Uterus (tissue), 4 donors: ENCODE results near the gene NRG3. TPM values are rescaled to one million over a fixed set of nuclear protein-coding genes. Genes with fewer than 3 reads are reported as not detected.

Experiments used
- DNase-seq, 2 donors: peaks; one replicate each; pipeline ENCODE4 v3.0.0-alpha.2; 2019 to 2020
- H3K27ac ChIP-seq, 2 donors: fragments of 200-600 bp; sonication (generic); 1 replicate in 1 of 2; 2 replicates in 1 of 2; pipeline ENCODE4 v1.5.1; 2016 to 2018
- H3K27me3 ChIP-seq, 2 donors: fragments of 200-600 bp; sonication (generic); one replicate each; pipeline ENCODE4 v1.5.1; 2018 to 2019; ENCODE audit warnings: control low read depth in 1 of 2
- H3K36me3 ChIP-seq, 2 donors: fragments of 200-600 bp; sonication (generic); one replicate each; pipeline ENCODE4 v1.5.1; 2019; ENCODE audit warnings: control low read depth in 1 of 2
- H3K4me1 ChIP-seq, 2 donors: fragments of 200-600 bp; sonication (generic); one replicate each; pipeline ENCODE4 v1.5.1; 2018 to 2019; ENCODE audit warnings: control low read depth in 1 of 2
- H3K4me3 ChIP-seq, 2 donors: fragments of 200-600 bp; sonication (generic); 1 replicate in 1 of 2; 2 replicates in 1 of 2; pipeline ENCODE4 v1.5.1; 2018 to 2019; ENCODE audit warnings: mild to moderate bottlenecking in 1 of 2
- H3K9me3 ChIP-seq, 2 donors: fragments of 200-600 bp; sonication (generic); one replicate each; pipeline ENCODE4 v1.5.1; 2019; ENCODE audit warnings: control low read depth in 1 of 2
- POLR2A ChIP-seq, 2 donors: fragments of 450-650 bp; IDR thresholded peaks; one replicate each; pipeline ENCODE4 v1.6.1; 2016; ENCODE audit warnings: antibody characterized with exemption in 2 of 2, mild to moderate bottlenecking in 1 of 2, moderate library complexity in 1 of 2
- intact Hi-C: fragments of 100-400 bp; cut with DNase I; formaldehyde crosslinking; loops from one replicate; pipeline ENCODE4 v1.15.1; 2023; ENCODE audit warnings: low total_unique reads
- total RNA-seq, 4 donors: library from RNA; depleted of rRNA in 3 of 4; stranded (reverse); fragments of >200 nt in 3 of 4; gene quantifications; one replicate each; pipeline versions ENCODE4 v1.1.0 to v1.2.4, GENCODE V29; 2014 to 2023
- TF ChIP-seq, protein P1 (sequence below), 4 experiments: fragments of 200-600 bp in 2 of 4; fragments of 450-650 bp in 2 of 4; sonication (generic) in 2 of 4; IDR thresholded peaks; one replicate each; pipeline ENCODE4 v1.5.1; 2016 to 2019; ENCODE audit warnings: antibody characterized with exemption in 4 of 4, mild to moderate bottlenecking in 2 of 4, moderate library complexity in 1 of 4
- donor health status: DM: yes; HTN: yes; CAD: no.

The NRG3 gene
- total RNA-seq, 4 donors from 2014 or later: 0.27 to 1.0 TPM; not detected in 2

- intact Hi-C loops: no loop called here
- H3K27ac ChIP-seq: no peak overlapping the region
- no peaks in the 10 kb centered on the region for H3K36me3 ChIP-seq
- H3K9me3 ChIP-seq: no peaks in the 10 kb centered on the region
- H3K4me1 ChIP-seq: no peaks in the 10 kb centered on the region
- no peaks in the 10 kb centered on the region for H3K27me3 ChIP-seq
- no peak for DNase-seq
- H3K4me3 ChIP-seq: no peak overlapping the region
- TF ChIP-seq POLR2A (IDR thresholded peaks at IDR 0.05): no peak
- TF ChIP-seq, protein P1, sequence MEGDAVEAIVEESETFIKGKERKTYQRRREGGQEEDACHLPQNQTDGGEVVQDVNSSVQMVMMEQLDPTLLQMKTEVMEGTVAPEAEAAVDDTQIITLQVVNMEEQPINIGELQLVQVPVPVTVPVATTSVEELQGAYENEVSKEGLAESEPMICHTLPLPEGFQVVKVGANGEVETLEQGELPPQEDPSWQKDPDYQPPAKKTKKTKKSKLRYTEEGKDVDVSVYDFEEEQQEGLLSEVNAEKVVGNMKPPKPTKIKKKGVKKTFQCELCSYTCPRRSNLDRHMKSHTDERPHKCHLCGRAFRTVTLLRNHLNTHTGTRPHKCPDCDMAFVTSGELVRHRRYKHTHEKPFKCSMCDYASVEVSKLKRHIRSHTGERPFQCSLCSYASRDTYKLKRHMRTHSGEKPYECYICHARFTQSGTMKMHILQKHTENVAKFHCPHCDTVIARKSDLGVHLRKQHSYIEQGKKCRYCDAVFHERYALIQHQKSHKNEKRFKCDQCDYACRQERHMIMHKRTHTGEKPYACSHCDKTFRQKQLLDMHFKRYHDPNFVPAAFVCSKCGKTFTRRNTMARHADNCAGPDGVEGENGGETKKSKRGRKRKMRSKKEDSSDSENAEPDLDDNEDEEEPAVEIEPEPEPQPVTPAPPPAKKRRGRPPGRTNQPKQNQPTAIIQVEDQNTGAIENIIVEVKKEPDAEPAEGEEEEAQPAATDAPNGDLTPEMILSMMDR (IDR thresholded peaks at IDR 0.05): no peak
Measured at GRCh38 chr10:82558014-82558607, 683.1 kb downstream of the NRG3 start.

DNA sequence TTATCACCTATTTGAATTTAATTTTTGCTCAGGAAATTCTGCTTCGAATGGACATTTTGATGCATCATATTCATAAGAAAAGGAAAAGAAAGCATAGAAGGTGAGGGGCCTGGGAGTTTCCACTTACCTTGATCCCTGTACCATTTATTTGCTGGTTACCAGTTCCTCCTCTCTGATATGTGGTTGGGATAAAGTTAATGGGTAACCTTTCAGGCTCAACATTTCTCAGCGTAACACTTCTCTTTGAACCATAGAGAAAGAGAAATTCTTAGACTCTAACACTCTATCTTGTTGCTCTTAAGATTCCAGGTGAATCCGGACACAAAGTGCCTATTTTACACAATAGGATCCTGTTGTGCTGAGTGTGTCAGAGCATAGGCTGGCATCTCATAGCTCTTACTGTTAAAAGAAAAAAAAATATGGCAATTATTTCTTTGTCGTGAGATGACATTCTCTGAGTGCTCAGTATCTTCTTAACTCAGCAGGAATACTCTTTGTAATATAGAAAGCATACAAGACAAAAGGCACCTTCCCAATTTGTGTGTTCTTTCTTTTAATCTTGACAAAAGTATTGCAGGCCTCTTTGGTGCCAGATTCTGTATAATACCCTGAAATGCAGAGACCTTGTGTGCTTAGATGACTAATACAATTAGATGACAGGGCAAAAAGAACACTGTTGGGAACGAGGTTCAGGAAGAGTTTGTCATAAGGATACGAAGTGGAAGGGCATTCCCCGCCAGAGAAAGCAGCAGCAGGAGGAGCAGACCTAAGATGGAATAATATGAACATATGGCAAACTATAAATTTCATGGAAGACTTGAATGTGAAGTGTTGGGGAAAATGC, 689.6 kb downstream of the NRG3 start:
- no peak for TF ChIP-seq POLR2A (IDR thresholded peaks at IDR 0.05)
- TF ChIP-seq, protein P1 (IDR thresholded peaks at IDR 0.05): no peak
- H3K36me3 ChIP-seq: no peaks in the 10 kb centered on the region

DNA sequence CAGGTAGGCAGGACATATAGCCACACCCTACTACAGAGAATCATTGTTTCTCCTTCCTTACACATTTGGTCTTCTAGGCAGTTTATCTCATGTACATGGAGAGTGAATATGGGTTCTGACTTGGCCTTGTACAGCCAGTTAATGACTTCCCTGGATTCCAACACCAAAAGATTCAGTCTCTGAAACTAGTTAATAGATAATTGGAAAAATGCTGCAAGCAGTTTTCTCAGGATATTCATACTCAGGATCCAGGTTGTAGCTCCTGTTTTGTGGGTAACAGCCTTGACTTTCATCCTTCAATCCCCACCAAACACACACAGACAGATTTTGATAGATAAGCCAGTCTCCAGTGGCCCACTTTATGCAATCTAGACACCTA, 690.2 kb downstream of the NRG3 start:
- no peak for DNase-seq
- Histone ChIP-seq H3K4me3 (no peak overlapping the region), H3K36me3 (no peaks in the 10 kb centered on the region), H3K27ac (no peak overlapping the region), H3K4me1 (no peaks in the 10 kb centered on the region), H3K27me3 (no peaks in the 10 kb centered on the region), H3K9me3 (no peaks in the 10 kb centered on the region)
- TF ChIP-seq, protein P1 (IDR thresholded peaks at IDR 0.05): no peak
- no peak for TF ChIP-seq POLR2A (IDR thresholded peaks at IDR 0.05)
- intact Hi-C loops: no loop called here

More for the DNA sequence above, 689.6 kb downstream of the NRG3 start:
- no peaks in the 10 kb centered on the region for H3K9me3 ChIP-seq
- H3K27me3 ChIP-seq: no peaks in the 10 kb centered on the region
- H3K27ac ChIP-seq: no peak overlapping the region
- DNase-seq: no peak
- no peaks in the 10 kb centered on the region for H3K4me1 ChIP-seq
- no peak overlapping the region for H3K4me3 ChIP-seq
- intact Hi-C loops: no loop called here

DNA sequence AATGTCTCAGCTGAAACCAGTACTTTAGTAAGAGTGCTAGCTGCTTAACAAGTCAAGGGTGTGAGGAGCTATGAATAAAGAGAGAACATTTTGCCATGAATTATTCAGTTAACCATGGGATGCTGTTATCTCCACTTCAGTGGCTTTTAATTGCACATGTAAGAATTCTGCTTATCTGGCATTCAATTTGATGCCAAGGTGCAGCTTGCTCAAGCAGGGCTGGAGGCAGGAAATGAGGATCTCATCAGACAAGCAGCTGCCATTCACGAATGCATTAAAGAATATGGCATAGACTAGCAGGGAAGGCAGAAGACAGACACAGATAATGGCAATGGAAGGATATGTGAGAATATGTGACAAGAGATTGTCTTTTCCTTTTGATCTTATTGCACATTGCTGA, 697.8 kb downstream of the NRG3 start:
- Histone ChIP-seq H3K4me3 (no peak overlapping the region), H3K27ac (no peak overlapping the region), H3K9me3 (no peaks in the 10 kb centered on the region), H3K27me3 (no peaks in the 10 kb centered on the region), H3K36me3 (no peaks in the 10 kb centered on the region), H3K4me1 (no peaks in the 10 kb centered on the region)
- DNase-seq: no peak
- TF ChIP-seq POLR2A (IDR thresholded peaks at IDR 0.05): no peak
- intact Hi-C loops: no loop called here

DNA sequence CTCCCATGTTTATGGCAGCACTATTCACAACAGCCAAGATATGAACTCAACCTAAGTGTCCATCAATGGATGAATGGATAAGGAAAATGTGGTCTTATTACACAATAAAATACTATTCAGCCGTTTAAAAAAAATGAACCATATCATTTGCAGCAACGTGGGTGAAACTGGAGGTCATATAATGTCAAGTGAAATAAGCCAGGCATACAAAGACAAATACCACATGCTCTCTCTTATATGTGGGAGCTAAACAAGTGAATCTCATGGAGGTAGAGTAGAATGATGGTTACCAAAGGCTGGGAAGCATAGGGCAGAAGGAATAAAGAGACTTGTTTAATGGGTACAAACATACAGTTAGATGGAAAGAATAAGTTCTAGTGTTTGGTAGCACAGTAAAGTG, 699.1 kb downstream of the NRG3 start:
- H3K4me3 ChIP-seq: no peak overlapping the region
- no peaks in the 10 kb centered on the region for H3K4me1 ChIP-seq
- TF ChIP-seq, protein P1 (IDR thresholded peaks at IDR 0.05): no peak
- no peak for TF ChIP-seq POLR2A (IDR thresholded peaks at IDR 0.05)
- H3K27me3 ChIP-seq: no peaks in the 10 kb centered on the region
- intact Hi-C loops: no loop called here
- DNase-seq: no peak
- no peaks in the 10 kb centered on the region for H3K9me3 ChIP-seq
- no peaks in the 10 kb centered on the region for H3K36me3 ChIP-seq
- no peak overlapping the region for H3K27ac ChIP-seq
